ENCODE measurements around the gene CIC. TPM values are rescaled to one million over a fixed set of nuclear protein-coding genes. Genes with fewer than 3 reads are reported as not detected.

The CIC gene
- 10 to 100 TPM; 47.2 to 75.1 (median 49.5) TPM for polyA plus RNA-seq (ENCODE audit: insufficient read length in 4 of 4)

DNA sequence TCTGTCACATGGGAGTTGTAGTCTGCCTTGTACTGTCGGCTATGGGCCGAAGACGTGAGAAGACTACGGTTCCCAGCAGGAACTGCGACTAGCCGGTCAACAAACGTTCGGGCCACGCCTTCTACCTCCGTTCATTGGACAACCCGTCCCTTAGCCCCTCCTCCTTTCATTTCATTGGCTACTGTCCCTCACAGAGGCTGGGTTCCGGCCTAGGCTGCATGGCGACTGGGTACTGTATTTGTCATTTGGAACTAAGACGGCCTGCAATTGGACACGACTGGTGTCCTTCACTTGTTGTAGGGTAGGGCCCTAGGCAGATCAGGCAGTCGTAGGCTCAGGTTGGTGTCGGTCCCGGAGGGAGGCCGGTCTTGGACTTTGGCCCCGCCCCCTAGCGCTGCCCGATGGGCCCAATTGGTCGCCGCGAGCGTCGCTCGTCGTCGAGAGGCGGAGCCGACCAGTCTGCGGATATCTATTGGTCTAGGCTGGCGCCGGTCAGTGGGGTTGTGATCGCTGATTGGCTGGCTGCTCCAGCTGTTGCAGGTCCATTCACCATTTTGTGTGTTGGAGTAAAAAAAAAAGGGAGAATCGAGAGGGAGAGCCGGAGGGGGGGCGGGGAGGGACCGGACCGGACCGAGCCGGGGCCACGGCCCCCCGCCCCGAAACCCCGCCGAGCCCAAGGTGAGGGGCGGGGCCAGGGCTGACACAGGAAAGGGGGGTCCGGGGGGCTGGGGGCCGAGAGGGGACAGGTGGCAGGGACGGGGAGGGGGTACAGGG lies at the start of gene CIC:
Gene CIC, plus strand, starts transcription at position 549 of the 774 bp plus-strand sequence. CDS start 2,532 bp downstream, outside the sequence.
- DNase-seq (ENCODE audit: low read depth in 4 of 4, low spot score in 3 of 4): peak; percentile 99 to 100 (median 100)

- peak; percentile 94 to 96 (median 95) for DNase-seq (ENCODE audit: low read depth in 4 of 4, low spot score in 3 of 4)
Observed at GRCh38 chr19:42219812-42220750, 49.0 kb upstream of the CIC start, which contains the start of gene ZNF526. Gene ZNF526 (plus strand): TSS chr19:42220312. CDS start chr19:42224404, 4,092 bp downstream.

GRCh38 chr19:42220751-42221097 lies 48.3 kb upstream of the CIC start:
- no peak for DNase-seq (ENCODE audit: low read depth in 4 of 4, low spot score in 3 of 4)

DNA sequence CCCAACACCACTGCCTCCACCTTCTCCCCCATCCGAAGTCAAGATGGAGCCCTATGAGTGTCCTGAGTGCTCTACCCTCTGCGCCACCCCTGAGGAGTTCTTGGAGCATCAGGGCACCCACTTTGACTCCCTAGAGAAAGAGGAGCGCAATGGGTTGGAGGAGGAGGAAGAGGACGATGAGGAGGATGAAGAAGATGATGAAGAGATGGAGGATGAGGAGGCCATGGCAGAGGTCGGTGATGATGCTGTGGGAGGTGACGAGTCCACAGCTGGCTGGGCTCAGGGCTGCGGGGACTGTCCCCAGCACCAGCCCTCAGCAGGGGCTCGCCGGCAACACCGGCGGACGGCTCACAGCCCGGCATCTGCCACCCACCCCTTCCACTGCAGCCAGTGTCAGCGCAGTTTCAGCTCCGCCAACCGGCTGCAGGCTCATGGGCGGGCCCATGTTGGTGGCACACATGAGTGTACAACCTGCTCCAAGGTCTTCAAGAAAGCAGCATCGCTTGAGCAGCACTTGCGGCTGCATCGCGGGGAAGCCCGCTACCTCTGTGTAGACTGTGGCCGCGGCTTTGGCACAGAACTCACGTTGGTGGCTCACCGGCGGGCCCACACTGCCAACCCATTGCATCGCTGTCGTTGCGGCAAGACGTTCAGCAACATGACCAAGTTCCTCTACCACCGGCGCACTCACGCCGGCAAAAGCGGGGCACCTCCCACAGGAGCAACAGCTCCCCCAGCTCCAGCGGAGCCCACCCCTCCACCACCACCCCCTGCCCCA lies 43.9 kb upstream of the CIC start:
- no peak for DNase-seq (ENCODE audit: low read depth in 4 of 4, low spot score in 3 of 4)

GRCh38 chr19:42225718-42226292 lies 43.2 kb upstream of the CIC start:
- DNase-seq (ENCODE audit: low read depth in 4 of 4, low spot score in 3 of 4): no peak

- DNase-seq (ENCODE audit: low read depth in 4 of 4, low spot score in 3 of 4): no peak
Observed at GRCh38 chr19:42226886-42227285, 42.2 kb upstream of the CIC start.

DNA sequence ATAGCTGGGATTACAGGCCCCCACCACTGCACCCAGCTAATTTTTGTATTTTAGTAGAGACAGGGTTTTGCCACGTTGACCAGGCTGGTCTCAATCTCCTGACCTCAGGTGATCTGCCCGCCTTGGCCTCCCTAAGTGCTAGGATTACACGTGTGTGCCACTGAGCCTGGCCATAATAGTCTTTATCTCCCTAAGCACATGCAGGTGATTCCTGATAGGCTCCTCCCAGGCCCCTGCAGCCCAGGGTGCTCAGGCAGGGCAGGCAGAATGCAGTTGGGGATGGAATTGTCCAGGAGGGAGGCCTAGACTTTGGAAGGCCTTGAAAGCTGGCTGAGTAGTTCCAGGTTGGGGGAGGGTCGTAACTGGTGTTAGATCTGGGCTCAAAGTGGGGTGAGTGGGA lies 40.4 kb upstream of the CIC start:
- no peak for DNase-seq (ENCODE audit: low read depth in 4 of 4, low spot score in 3 of 4)

- DNase-seq (ENCODE audit: low read depth in 4 of 4, low spot score in 3 of 4): no peak
Observed at GRCh38 chr19:42229301-42229854, 39.7 kb upstream of the CIC start.

- no peak for DNase-seq (ENCODE audit: low read depth in 4 of 4, low spot score in 3 of 4)
Observed at GRCh38 chr19:42229855-42230351, 39.1 kb upstream of the CIC start.

GRCh38 chr19:42230571-42230970 lies 38.5 kb upstream of the CIC start:
- no peak for DNase-seq (ENCODE audit: low read depth in 4 of 4, low spot score in 3 of 4)

- no peak for DNase-seq (ENCODE audit: low read depth in 4 of 4, low spot score in 3 of 4)
Observed at GRCh38 chr19:42232435-42232834, 36.6 kb upstream of the CIC start.

DNA sequence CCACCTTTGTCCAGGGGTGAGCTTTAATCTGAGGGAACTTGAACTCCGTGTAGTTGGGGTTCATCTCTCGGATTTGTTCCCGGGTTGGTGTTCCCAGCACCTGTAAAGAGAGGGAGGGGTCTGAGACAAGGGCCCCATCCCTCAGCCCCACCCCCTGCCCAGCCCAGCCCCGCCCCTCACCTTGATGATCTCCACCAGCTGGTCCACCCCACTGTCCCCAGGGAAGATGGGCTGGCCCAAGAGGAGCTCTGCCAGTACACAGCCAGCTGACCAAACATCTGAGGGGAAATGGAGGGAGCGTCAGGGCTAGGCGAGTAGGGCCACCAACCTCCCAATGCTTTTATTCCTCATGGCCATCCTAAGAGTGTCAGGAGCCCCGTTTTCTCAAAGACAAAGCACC lies 35.9 kb upstream of the CIC start:
- no peak for DNase-seq (ENCODE audit: low read depth in 4 of 4, low spot score in 3 of 4)

DNA sequence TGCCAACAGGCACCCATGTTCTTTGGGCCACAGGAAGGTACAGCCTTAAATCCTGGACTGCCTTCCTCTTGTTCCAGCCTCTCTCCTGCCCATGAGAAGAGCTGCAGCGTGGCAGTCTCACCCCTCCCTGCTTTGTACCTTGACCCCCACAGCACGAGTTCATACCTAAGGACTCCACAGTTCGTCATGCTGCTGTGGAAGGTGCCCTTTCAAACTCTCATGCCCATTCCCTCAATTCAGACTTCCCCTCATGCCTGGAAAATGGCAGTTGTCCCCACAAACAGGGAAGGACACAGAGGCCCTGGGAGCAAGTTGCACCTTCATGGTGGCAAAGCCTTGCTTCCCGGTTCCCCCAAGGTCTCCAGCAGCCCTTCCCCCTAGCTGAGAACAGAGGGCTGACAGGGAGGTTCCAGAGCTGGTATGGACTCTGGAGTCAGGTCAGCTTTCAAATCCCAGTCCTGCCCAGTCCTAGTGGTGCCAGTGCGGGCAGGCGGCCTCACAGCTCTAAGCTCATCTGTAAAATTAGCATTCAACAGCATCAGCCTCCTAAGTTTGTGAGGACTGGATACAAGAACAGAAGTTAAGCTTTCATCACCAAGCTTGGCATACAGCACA lies 35.3 kb upstream of the CIC start:
- DNase-seq (ENCODE audit: low read depth in 4 of 4, low spot score in 3 of 4): no peak

DNA sequence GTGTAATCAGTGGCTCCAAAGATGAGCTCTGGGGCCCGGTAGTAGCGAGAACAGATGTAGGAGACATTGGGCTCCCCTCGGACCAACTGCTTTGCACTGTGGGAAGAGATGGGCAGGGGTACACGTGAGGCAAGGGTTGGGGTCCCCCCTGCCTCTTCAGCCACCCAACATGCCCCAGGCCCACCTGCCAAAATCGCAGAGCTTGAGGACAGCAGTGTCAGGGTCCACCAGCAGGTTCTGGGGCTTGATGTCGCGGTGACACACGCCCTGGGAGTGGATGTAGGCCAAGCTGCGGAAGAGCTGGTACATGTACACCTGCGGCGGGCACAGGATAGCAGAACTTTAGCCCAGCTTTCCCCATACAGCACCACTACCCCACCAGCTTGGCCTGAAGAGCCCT lies 34.7 kb upstream of the CIC start:
- DNase-seq (ENCODE audit: low read depth in 4 of 4, low spot score in 3 of 4): no peak

GRCh38 chr19:42235181-42235580 lies 33.9 kb upstream of the CIC start:
- DNase-seq (ENCODE audit: low read depth in 4 of 4, low spot score in 3 of 4): no peak

DNA sequence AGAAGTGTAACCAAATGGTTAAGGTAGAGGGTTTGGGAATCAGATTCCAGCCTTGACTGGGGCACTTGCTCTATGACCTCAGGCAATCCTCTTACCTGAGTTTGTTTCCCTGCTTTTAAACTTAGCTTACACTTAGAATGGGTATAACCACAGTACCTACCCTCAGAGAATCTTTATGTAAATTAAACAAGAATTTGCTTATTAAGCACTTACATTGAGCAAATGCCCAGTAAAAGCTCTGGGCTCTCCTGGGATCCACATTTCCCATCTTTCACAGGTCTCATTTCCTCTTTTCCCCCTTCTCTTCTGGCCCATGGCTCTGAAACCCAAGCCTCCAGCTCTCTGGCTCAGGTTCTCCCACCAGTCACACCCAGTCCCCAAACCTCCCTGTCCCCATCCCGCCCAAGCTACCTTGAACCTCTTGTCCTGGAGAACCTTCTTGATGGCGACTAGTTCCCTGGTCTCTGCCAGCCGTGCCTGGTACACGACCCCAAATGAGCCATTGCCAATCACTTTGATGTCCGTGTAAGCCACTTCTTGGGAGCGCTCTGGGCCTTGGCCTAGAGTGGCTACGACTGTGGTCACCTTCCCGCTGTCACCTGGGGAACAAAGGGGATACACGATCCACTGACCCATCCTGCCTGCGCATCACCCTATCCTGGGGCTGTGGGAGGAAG lies 29.4 kb upstream of the CIC start:
- DNase-seq (ENCODE audit: low read depth in 4 of 4, low spot score in 3 of 4): no peak

DNA sequence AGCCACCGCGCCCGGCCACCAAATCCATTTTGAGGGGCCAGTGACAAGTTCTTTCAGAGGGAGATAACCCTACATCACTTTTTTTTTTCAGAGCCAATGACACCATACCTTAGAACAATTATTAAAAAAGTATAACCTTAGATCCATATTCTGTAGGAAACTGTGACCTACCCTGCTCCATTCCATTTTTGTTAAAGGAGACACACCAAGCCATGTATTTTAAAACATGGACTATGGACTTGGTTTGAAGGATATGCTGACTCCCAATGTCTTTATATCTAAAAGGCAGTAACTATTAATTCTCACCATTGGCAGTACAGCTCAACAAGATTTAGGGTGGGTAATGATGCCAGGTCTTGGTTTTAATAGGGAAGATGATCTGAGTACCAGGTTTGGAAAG lies 27.8 kb upstream of the CIC start:
- no peak for DNase-seq (ENCODE audit: low read depth in 4 of 4, low spot score in 3 of 4)

- no peak for DNase-seq (ENCODE audit: low read depth in 4 of 4, low spot score in 3 of 4)
Observed at GRCh38 chr19:42242069-42242511, 27.0 kb upstream of the CIC start.
